RKO (cell line): Measurements from ENCODE around the gene GNA12.
A peak's percentile ranks its signal among the peaks of the same experiment; 100 is the strongest.
"Not testable (repeated sequence)": the region's sequence is repeated elsewhere in the genome, so short reads cannot be mapped to it uniquely, and the experiment has no call there.

Experiments used
- DNase-seq: peaks from one replicate; pipeline ENCODE4 v3.0.0-alpha.2; 2016; ENCODE audit warnings: low spot score

GNA12 gene

DNA sequence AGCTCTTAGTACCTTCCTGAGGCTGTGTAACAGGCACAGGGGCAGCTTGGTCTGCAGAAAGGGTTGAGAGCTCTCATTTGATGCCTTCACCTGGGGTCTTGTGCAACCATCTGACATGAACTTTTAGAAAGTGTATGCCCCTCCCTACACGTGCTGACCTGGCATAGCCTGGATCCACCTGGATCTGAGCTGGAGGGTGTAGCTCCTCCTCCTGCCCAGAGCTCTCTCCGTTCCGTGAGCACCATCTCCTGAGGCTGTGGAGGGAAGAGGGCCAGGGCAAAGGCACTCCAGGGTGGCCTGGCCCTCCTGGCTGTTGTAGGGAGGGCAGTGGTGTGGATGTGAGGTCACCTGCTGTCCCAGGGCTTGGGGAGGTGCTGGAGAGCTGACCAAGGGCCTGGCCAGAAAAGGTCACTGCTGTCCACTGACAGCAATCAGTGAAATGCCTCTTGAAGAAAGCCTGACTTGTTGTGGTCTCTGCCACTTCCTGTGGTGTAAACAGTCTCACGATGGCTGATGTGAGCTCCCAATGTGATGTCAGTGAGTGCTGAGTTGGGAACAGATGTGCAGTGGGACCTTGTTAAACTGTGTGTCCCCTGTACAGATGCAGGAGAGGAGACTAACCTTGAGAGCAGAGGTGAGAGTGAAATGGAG lies 133.1 kb downstream of the GNA12 start:
- DNase-seq, result no peak

DNA sequence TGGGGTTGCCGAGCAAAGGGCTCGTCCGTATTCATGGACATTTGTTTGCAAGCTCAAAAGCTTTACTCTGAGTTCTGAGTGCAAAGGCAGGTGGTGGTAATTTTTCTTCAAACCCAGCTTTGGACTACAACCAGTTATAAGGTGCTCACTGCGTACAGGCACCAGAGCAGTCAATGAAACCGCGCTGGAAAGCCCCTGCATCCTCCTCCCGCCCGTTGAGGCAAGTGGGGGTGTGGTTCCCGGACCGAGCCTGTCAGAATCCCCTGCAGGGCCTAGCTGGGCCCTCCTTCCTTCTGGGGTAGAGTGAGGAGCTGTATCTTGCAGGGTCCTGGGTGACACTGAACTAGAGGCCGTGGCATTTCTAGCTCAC lies 133.8 kb downstream of the GNA12 start:
- DNase-seq, result no peak

DNA sequence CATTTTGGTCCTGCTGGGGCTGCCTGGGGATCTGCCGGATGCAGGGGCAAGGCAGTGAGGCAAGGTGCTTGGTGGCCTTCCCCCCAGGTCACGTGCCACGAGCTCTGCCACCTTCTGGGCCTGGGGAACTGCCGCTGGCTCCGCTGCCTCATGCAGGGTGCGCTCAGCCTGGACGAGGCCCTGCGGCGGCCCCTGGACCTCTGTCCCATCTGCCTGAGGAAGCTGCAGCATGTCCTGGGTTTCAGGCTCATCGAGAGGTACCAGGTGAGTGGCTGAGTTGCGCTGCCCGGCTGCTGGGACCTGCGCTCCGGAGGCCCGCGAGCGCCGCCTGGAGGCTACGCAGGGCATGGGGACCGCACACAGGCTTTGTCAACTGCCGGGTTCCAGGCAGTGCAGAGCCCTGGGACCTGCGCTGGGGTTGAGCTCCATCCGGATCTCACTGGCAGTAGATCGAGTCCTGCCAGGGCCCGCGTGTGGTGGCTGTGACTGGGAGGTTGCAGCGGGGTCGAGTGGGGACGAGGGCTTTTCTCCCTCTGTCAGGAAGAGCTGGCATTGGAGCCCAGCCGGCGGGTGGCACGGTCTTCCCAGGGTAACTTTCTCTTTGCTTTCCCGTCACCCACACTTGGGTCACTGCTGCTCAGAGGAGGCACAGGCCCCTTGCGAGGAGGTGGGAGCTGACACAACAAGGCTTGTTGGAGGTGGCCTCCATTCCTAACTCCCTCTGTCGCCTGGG lies 134.4 kb downstream of the GNA12 start:
- peak; percentile 38 for DNase-seq

DNA sequence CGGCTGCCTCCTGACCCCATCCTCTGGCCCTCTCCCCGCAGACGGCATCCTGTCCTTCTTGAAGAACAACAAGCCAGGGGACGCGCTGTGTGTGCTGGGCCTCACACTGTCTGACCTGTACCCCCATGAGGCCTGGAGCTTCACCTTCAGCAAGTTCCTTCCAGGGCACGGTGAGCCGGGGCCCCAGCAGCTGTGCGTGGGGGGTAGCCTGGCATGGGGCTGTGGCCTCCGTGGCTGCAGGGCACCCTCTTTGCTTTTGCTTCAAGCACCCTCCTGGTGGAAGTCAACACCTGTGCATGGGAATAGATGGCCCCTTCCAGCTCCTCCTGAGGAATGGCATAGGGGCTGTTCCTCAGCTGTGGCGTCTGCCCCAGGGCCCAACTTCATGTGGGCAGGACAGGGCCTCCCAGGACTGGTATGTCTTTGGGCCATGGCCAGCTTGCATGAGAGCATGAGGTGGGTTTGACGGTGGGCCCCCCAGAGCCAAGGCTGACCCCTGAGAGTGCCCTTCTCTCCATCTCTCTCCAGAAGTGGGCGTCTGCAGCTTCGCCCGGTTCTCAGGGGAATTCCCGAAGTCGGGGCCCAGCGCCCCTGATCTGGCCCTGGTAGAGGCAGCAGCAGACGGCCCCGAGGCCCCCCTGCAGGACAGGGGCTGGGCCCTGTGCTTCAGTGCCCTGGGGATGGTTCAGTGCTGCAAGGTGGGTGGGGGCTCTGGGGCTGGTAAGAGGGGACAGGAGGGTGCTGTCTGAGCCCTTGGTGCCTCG lies 135.4 kb downstream of the GNA12 start:
- no peak for DNase-seq

DNA sequence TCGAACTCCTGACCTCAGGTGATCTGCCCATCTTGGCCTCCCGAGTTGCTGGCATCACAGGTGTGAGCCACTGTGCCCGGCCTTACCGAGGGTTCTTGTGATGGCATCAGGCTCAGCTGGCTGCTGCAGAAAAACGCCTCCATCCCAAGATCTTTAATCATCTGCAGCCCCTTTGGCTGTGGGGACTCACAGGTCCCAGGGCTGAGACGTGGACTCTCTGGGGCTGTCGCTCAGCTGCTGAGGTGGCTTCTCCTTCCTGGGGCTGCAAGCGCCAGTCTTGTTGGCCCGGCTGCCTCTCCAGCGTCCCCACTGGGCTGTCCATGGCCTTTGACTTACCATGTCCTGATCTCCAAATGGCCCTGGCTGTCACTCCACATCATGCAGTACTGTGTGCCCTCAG lies 136.1 kb downstream of the GNA12 start:
- no peak for DNase-seq

DNA sequence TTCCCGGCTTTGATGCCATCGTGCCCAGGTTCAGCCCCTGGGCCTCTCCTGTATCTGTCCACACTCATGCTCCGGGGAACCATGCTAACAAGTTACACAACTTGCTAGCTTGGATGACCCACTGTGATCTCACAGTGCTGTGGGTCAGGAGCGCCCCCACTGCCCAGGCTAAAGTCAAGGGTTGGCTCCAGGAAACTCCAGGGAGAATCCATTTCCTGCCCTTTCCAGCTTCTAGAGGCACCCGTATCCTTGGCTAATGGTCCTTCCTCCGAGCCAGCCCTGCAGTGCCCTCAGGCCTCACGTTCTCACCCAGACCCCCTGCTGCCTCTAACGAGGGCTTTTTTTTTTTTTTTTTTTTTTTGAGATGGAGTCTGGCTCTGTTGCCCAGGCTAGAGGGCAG lies 136.6 kb downstream of the GNA12 start:
- no peak for DNase-seq

DNA sequence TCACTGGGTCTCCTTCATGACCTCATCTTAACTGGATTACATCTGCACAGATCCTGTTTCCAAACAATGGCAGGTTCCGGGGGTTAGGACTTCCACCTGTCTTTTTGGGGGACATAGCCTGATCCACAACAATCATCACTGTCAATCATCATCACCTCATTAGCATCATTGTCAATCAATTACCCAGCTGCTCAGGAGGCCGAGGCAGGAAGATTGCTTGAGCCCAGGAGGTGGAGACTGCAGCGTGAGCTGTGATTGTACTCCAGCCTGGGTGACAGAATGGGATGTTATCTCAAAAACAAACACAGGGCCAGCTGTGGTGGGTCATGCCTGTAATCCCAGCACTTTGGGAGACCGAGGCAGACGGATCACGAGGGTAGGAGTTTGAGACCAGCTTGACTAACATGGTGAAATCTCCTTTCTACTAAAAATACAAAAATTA lies 137.4 kb downstream of the GNA12 start:
- DNase-seq, result no peak

DNA sequence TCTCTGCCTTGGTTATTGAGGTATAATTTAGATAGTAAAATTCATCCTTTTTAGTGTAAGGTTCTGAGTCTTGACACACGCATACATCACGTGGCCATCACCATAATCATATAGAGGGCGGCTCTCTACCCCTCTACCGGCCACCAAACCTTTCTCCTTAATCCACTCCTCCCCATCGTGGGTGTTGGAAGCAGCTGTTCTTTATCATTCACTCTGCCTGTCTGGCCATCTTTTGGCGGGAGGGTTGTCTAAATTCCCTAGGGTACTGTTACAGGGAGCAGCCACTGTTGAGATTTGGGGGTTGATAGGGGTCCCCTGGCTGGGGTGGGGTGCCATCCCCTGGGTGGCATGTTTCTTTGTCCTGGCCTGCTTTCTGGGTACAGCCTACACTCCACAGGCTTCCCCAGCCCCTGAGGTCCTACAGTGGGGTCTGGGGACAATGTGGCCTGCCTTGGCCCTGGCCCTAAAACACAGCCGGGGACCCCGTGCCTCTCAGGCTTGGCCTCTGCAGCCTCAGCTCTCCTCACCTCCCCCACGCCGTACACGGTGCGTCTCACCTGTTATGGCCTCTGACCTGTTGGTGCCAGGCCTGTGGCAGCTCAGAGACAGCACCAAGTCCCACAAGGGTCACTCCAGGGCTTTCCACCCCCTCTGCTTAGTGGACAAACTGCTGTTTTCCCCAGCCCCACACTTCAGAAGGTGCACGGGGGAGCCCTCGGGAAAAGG lies 138.6 kb downstream of the GNA12 start:
- no peak for DNase-seq

DNA sequence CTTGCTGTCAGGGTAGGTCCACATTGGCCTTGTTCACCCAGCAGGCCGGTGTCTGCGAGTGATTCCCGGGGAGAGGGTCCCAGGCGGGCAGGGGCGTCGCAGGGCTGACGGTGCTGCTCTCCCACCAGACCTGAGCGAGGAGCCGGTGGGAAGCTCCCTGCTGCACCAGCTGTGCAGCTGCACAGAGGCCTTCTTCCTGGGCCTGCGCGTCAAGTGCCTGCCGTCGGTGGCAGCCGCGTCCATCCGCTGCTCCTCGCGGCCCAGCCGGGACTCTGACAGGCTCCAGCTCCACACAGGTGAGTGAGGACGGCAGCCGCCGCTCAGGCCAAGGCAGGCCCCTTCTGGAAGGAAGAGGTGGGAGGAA lies 141.5 kb downstream of the GNA12 start:
- DNase-seq, result no peak

DNA sequence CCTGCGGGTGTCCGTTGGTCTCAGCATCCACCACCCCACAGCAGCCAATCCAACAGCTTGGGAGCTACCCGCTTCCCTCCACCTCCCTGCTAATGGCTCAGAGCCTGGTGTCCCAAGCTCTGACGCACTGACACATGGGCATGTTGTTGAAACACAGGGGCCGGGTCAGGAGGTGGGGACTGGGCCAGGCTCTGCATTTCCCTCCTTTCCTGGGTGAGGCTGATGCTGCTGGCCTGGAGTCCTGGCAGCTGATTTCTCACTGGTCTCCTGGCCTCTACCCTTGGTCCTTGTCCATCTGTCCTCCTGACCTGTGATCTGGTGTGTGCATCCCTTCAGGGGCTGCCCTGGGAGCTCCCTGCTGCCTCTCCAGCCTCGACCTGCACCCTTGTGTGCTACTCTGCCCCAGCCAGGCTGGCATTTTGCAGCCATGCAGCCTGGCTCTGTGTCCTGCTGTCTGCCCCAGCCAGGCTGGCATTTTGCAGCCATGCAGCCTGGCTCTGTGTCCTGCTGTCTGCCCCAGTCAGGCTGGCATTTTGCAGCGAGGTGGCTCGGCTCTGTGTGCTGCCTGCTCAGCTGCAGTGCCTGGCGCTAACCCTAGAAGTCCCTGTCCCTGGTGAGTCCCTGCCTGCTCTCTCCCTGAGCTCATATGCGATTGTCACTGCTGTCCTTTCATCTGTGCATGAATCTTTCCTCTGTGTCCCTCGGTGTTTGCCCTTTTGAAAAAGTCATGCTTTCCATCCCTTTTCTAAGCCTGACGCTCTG lies 142.1 kb downstream of the GNA12 start:
- no peak for DNase-seq

DNA sequence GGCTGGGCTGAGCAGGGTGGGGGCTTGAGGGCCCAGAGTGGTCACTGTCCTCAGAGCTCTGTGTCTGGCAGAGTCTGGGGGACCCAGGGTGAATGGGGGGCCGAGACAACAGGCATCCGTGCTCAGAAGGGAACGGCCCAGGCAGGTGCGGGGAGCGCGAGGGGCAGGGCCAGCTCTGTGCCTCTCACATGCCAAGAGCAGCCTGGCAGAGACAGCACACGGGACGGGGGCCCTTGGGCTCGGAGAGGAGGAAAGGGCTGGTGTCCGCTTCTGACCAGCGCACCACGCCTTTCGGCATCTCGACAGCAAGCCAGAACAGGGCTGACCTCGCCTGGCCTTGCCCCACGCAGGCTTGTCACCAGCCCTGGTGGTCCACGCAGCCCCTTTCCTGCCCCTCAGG lies 142.7 kb downstream of the GNA12 start:
- DNase-seq, result no peak

DNA sequence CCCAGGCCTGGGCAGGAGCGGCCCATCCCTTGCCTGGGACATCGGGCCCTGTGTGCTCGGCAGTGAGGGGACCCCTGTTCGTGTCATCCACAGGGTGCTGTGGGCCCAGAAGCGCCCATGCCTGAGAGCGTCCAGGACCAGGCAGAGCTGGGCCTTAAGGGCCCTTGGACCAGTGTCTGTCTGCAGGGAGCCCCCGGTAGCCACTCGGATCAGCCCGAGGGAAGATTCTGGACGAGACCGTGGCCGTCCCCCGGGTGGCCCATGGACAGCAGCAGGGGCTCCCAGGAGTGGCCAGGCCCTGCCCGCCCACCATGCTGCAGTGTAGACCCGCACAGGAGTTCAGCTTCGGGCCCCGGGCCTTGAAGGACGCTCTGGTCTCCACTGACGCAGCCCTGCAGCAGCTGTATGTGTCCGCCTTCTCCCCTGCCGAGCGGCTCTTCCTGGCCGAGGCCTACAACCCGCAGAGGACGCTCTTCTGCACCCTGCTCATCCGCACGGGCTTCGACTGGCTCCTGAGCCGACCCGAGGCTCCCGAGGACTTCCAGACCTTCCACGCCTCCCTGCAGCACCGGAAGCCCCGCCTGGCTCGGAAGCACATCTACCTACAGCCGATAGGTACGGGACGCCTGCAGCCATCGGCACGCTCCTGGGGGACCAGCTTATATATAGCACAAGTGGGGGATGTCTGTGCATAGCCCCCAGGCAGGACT lies 143.8 kb downstream of the GNA12 start:
- DNase-seq, result no peak

DNA sequence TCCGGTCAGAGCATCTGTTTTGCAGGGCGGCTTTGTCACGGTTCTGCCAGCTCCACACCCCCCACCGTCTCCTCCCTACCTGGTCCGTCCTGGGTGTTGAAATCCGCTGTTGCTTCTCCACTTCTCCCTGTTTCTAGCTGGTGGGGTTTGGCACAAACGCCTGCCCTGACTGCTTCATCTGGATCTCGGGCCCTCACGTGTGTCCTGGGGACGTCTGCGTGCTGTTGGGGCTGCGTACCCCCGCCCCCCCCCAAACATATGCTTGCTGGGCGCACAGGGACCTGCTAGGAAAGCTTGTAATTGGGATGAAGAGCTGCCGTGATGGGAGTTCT lies 144.9 kb downstream of the GNA12 start:
- DNase-seq, result no peak

DNA sequence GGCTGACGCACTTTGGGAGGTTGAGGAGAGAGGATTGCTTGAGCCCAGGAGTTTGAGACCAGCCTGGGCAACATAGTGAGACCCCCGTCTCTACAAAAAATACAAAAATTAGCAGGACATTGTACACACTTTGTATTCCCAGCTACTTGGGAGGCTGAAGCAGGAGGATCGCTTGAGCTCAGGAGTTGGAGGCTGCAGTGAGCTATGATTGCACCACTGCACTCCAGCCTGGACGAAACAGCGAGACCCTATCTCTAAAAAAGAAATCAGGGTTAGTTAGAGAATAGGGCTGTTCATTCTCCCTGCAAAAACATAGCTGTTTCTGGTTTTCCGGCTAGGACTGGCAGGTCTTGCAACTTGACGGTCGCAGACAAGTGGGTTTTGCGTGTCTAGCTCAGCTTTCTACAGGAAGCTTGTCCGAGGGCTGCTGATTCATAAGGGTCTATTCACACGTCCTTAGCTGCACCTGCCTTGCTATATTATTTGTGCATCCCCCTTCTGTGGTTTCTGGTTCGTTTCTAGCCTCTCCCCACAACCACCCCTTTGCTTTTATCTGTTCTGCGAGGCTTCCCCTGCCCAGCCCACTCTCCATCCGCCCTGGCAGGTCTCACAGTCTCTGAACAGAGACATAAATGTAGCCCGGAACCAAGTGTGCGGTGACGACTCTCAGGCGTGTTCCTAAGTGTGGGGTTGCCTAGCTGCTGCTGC lies 145.4 kb downstream of the GNA12 start:
- no peak for DNase-seq

DNA sequence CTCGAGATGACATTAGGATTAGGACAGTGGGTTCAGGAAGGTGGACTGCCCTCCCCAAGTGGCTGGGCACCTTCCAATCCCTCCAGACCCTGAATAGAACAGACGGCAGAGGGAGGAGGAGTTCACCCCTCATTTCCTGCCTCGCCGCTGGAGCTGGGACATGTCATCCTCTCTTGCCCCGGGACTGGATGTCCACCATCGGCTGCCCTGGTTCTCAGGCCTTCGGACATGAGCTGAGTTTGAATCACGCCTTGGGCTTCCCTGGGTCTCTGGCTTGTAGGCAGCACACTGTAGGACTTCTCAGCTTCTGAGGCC lies 150.0 kb downstream of the GNA12 start:
- DNase-seq, result not testable (repeated sequence)

DNA sequence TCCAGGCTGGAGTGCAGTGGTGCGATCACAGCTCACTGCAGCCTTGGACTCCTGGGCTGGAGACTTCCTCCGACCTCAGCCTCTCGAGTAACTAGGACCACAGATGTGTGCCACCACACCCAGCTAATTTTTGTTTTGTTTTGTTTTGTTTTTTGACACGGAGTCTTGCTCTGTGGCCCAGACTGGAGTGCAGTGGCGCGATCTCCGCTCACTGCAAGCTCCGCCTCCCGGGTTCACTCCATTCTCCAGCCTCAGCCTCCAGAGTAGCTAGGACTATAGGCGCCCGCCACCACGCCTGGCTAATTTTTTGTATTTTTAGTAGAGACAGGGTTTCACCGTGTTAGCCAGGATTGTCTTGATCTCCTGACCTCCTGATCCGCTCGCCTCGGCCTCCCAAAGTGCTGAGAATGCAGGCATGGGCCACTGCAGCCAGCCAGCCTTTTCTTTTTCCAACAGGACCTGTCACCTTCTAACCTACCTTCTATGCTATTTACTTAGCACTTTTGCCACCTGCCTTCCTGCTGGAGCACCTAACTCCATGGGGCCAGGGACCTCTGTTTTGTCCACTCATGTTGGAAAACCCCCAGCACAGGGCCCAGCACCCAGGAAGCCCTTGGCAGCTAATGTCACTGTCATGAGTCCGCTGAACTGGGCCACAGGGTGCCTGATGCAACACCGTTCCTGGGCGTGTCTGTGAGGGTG lies 150.5 kb downstream of the GNA12 start:
- DNase-seq, result not testable (repeated sequence)

DNA sequence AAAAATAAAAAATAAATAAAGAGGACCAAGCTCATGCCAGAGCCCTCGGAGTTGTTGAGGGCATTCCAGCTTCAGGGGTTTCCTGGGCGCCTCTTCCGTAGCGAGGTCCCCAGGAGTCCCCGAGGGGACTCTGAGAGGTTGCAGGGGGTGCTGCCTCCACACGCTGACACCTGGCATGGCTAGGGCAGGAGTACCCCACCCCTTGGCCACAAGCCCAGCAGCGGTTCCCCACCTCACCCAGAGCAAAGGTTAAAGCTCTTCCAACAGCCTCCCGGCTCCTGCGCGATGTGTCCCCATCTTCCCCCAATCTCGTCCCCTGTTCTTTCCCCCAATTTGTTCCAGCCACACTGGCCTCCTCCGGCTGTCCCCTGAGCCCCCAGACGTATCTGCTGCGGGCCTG lies 151.6 kb downstream of the GNA12 start:
- no peak for DNase-seq

DNA sequence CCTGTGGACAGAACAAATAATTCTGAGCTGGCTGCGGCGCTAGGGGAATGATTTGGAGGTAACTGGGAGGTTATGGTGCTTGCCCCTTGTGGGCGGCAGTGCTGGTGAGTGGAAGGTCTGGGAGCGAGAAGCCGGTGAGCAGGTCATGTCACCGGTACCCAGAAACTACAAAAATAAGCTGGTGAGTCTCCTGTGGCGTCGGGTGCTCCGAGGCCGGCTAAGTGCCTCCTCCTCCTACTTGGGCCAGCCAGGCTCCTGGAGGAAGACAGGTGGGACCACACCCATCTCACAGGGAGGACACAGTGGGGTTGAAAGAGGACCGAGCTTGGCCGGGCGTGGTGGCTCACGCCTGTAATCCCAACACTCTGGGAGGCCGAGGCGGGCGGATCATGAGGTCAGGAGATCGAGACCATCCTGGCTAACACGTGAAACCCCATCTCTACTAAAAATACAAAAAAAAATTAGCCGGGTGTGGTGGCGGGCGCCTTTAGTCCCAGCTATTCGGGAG lies 152.1 kb downstream of the GNA12 start:
- DNase-seq, result not testable (repeated sequence)

DNA sequence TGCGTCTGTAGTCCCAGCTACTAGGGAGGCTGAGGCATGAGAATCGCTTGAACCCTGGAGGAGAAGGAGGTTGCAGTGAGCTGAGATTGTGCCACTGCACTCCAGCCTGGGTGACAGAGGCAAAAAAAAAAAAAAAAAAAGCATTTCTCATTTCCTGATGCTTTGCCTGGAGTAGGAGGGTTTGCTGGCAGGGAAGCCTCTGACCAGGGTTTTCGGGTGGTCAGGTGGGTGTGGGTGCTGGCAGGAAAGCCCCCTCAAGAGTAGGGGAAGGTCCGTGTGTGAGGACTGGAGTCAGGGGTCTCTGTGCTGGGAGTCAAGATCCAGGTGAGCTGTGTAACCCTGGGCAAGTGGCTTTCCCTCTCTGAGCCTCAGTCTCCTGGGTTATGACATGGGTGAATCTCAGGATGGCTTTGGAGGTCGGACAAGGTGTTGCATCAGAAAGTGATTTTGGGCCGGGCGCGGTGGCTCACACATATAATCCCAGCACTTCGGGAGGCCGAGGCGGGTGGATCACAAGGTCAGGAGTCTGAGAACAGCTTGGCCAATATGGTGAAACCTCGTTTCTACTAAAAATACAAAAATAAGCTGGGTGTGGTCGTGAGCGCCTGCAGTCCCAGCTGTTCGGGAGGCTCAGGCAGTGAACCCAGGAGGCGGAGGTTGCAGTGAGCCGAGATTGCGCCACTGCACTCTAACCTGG lies 152.9 kb downstream of the GNA12 start:
- no peak for DNase-seq
